Keratinocyte (primary cell): ENCODE results near the gene PTGR2.

Experiments used
- EZH2 ChIP-seq: IDR thresholded peaks from one replicate; pipeline ENCODE4 v1.6.1; 2012; ENCODE audit warnings: inconsistent platforms, mild to moderate bottlenecking, low read length, moderate library complexity
- TF ChIP-seq, protein P1 (sequence below), 3 experiments: IDR thresholded peaks in 1 of 3; conservative IDR thresholded peaks in 1 of 3; optimal IDR thresholded peaks in 1 of 3; 2 replicates in 2 of 3; 3 replicates in 1 of 3; pipeline versions ENCODE3 to v1.5.1; 2011; ENCODE audit warnings: low read length in 3 of 3, mild to moderate bottlenecking in 3 of 3, moderate library complexity in 2 of 3, control low read depth in 1 of 3, inconsistent platforms in 1 of 3; ENCODE audit not compliant: insufficient read depth in 2 of 3; ENCODE audit errors: extremely low read depth in 1 of 3

DNA sequence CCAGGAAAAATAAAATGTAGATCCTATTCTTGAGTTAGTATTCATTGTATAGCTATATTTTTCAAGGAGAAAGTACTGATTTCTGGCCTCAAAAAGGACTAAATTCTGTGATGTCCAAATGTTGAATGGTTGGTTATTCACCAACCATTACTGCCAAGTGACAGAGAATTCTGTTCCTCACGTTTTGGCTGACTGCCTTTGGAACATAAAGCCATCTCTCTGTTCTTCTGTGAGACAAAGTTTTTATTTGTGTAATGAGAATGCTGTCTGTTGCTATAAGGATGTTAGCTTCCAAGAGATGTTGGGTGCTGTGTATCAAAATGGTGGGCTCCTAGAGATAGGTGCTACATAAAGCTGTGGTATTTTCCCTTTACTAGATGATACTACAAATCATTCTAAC lies 44.3 kb downstream of the PTGR2 start:
- TF ChIP-seq, protein P1, sequence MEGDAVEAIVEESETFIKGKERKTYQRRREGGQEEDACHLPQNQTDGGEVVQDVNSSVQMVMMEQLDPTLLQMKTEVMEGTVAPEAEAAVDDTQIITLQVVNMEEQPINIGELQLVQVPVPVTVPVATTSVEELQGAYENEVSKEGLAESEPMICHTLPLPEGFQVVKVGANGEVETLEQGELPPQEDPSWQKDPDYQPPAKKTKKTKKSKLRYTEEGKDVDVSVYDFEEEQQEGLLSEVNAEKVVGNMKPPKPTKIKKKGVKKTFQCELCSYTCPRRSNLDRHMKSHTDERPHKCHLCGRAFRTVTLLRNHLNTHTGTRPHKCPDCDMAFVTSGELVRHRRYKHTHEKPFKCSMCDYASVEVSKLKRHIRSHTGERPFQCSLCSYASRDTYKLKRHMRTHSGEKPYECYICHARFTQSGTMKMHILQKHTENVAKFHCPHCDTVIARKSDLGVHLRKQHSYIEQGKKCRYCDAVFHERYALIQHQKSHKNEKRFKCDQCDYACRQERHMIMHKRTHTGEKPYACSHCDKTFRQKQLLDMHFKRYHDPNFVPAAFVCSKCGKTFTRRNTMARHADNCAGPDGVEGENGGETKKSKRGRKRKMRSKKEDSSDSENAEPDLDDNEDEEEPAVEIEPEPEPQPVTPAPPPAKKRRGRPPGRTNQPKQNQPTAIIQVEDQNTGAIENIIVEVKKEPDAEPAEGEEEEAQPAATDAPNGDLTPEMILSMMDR (optimal IDR thresholded peaks at IDR 0.05 in 1 of 3, IDR thresholded peaks at IDR 0.05 in 1 of 3, conservative IDR thresholded peaks at IDR 0.05 in 1 of 3; ENCODE audit: extremely low read depth in 1 of 3, insufficient read depth in 2 of 3, low read length in 3 of 3): no peak
- TF ChIP-seq EZH2: no peak
